GM18909 (cell line): ENCODE results near the gene IDH2.

Experiments
- ATAC-seq: cut with Tn5 transposase; IDR thresholded peaks from one replicate; pipeline ENCODE4 v1.9.1; 2021; ENCODE audit warnings: mild to moderate bottlenecking; ENCODE audit not compliant: unreplicated experiment, poor library complexity

IDH2 gene

GRCh38 chr15:90049030-90049429, 53.2 kb downstream of the IDH2 start:
- no peak for ATAC-seq

GRCh38 chr15:90047956-90048575, 54.2 kb downstream of the IDH2 start:
- no peak for ATAC-seq

- ATAC-seq, result peak; percentile 63
These were observed 55.3 kb downstream of the IDH2 start for GRCh38 chr15:90046911-90047392.

- no peak for ATAC-seq
These were observed 56.0 kb downstream of the IDH2 start for GRCh38 chr15:90046289-90046688.

- no peak for ATAC-seq
These were observed 57.3 kb downstream of the IDH2 start for GRCh38 chr15:90044916-90045371.

- ATAC-seq, result no peak
These were observed 58.1 kb downstream of the IDH2 start for GRCh38 chr15:90044191-90044590.

GRCh38 chr15:90043530-90044010, 58.7 kb downstream of the IDH2 start:
- ATAC-seq, result no peak

DNA sequence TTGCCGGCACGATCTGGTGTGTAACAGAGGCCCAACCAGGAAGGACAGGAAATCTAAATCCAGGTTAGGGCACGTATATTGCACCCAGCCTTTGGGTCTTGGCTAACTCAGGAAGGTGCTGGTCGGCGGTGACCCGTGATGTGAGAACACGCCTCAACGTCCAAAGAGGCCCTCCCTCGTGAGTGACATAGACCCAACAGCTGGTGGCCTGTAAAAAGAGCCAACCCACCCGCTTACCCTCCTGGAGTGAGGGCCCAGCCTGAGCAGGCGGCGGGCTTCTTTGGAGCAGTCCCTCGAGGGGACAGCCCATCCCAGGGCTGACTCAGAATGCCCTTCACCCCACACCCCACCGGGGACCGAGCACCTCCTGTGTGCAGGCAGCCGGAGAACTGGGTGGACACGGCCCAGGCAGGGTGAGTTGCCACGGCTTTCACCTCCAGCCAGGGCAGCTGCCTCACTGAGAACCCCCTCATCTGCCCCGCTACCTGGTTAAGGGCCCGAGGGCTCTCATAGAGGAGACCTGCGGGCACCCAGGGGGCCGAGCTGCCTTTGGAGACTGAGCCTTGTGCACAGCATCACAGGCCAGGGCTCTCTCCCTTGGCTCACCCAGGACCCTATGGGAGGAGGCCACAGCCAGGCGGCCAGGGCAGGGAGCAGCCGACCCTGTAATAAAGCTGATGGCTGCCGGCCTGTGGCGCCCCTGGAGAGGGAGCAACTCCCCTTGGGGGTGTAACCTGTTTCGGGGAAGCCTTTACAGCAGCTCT, 59.3 kb downstream of the IDH2 start:
- no peak for ATAC-seq

DNA sequence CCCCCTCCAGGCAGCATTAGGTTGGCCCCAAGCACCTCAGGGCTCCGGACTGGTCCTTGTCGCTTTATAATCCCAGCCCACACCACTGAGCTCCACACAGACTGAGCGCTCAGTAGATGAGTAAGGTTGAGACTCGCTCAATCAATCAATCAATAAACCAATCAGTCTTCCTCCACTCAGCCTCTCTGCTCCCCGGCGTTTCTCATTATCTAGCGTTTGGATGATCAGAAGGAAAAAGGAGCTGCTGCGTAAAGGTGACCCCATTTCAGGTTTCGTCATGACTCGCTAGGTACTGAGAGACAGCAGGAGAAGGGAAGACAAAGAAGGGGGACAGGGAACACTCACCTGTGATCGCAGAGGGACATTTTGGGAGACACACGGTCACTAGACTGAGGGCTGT, 59.9 kb downstream of the IDH2 start:
- no peak for ATAC-seq

DNA sequence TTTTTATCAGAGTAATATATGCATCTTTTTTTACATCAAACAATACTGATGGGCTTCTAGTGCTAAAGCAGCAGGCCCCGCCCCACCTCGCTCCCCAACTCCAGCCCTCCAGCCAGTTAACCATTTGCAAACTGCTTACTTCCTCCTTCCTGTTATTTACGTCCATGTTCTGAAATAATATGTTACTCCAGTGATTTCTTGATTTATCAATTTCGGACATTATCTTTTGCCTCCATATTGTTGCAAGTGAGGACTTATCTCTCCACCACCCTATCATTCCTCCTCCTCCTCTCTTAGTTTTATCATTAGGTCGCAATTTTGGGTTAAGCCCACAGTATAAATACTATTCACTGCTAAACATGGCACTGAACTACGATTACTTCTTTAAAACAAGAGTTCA, 61.6 kb downstream of the IDH2 start:
- ATAC-seq, result no peak

DNA sequence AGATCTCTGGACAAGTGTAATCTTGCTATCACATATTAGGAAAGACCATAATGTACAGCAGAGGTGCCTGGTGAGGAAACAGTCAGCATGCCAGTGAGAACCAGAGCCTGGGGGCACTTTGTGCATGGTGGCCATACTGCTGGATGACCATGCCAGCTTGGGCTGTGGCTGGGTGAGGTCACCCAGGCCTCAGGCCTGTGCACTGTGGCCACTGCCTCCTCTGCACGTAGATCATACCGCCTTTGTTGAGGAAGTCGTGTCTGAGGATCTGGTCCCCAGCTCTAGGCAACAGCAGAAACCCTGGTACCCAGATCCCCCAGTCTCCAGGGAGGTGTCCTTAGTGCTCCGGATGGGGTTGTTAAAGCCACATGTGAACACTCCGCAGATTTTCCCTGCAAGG, 62.3 kb downstream of the IDH2 start:
- ATAC-seq, result no peak

DNA sequence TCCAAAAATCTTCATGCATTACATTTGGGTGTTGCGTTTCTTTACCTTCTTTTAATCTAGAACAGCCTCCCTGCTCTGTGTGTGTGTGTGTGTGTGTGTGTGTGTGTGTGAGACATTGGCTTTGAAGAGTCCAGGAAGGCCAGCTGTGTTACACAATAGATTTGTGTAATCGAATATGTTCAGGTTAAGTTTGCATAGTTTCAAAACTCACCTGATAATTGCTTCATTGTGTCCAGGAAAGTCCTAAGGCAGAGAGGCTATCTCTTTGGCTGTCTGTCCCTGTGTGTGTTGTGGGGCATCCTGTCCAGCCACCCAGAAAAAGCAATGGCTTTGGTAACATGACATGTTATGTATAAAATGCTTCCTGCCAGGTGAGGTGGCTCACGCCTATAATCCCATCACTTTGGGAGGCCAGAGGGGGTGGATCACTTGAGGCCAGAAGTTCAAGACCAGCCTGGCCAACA, 63.6 kb downstream of the IDH2 start:
- ATAC-seq, result no peak

DNA sequence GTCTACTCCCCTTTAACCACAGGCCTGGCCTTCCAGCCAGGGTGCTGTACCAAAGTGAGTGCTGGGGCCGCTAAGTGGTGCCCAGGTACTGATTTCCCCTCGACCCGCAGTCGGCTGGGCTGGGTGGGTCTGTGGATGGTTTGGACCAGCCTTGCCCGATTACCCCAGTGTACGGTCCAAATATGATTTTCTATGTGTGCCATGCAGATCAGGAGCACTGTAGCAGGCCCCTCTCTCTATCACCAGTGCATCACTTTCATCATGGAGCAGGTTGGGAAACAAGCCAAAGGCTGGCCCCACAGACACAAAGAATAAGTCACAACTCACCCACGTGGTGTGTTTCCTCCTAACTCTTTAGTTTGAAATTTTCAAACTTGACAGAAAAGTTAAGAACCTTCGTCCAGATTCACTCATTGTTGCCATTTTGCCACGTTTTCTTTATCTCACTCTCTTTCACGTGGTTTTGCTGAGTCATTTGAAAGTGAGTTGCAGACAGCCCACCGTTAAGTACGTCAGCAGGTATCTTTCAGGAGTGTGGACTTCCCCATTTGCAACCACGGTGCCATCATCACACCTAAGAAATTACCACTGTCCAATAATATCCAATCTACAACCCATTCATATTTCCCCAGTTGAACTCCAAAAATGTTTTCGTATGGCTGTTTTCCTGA, 64.2 kb downstream of the IDH2 start:
- ATAC-seq, result peak; percentile 60

- no peak for ATAC-seq
These were observed 64.8 kb downstream of the IDH2 start for GRCh38 chr15:90037511-90037860.

- ATAC-seq, result no peak
These were observed 65.3 kb downstream of the IDH2 start for GRCh38 chr15:90036806-90037510.

GRCh38 chr15:90036343-90036742, 65.9 kb downstream of the IDH2 start:
- ATAC-seq, result no peak

DNA sequence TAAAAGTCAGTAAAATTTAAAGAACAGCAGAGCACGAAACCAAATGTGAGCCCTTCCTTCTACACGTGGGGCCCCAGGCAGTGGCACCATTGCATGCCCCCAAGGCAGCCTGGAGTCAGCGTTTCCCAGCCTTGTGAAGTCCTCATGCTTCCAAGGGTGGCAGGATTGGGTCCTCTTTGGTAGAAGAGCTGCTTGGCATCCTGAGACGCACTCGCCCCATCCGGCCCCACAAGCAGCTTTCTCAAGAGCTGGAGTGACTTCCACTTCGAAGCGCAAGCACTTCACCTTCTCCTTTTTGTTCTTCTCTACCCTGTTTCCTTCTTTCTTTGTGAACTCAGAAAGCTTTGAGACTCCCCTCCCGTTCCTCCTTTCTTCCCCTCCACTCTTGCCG, 66.4 kb downstream of the IDH2 start:
- ATAC-seq, result no peak

GRCh38 chr15:90035095-90035839, 67.0 kb downstream of the IDH2 start:
- ATAC-seq, result no peak

GRCh38 chr15:90033448-90033847, 68.8 kb downstream of the IDH2 start:
- ATAC-seq, result no peak
